K562 (cell line): ENCODE data around the gene POLR3C. TPM values are rescaled to one million over a fixed set of nuclear protein-coding genes. Genes with fewer than 3 reads are reported as not detected.

ENCODE experiments used
- microRNA-seq: library from miRNA; unstranded; fragments of <30 nt; microRNA quantifications from one replicate; pipeline ENCODE4, GENCODE V29; 2018; ENCODE audit warnings: borderline microRNAs expressed
- polyA plus RNA-seq, 8 experiments: library from polyadenylated mRNA; depleted of rRNA in 4 of 8; stranded (reverse) in 5 of 8; unstranded in 3 of 8; fragments of >200 nt; fragmentation: Nextera tagmentation in 2 of 8; fragmentation: Illumina TruSeq in 1 of 8; extraction: Ambion mirVana in 2 of 8; extraction: Trizol in 1 of 8; gene quantifications; 2 replicates each; pipeline versions ENCODE4 v1.2.1 to v1.2.3, GENCODE V29; 2011 to 2014; ENCODE audit warnings: inconsistent platforms in 1 of 8, missing spikeins in 1 of 8
- small RNA-seq: library from RNA; depleted of rRNA; stranded (forward); fragments of <200 nt; gene quantifications from one replicate; pipeline ENCODE3, GENCODE V24; 2014
- total RNA-seq, 7 experiments: library from RNA; depleted of rRNA in 6 of 7; stranded (reverse); fragments of >200 nt in 6 of 7; fragmentation: Illumina TruSeq in 2 of 7; extraction: Trizol in 2 of 7; gene quantifications; 2 replicates each; pipeline versions ENCODE4 v1.2.1 to v1.2.3, GENCODE V29; 2011 to 2021; ENCODE audit warnings: low replicate concordance in 1 of 7

Gene POLR3C
- total and polyA plus RNA-seq, 9 of the 15 experiments (the other 6 are each of a cell fraction or from before 2014, with no cell fraction given): 19.7 to 64.1 (median 45.2) TPM

Small RNAs within 50 kb of the gene (microRNA-seq; reads per million reads assigned to microRNA genes)
- not detected for gene MIR6736

Small RNAs within 50 kb of the gene (small RNA-seq; reads per million reads assigned to genes)
- gene MIR6736: not detected

Other genes starting within 250 kb of the POLR3C start
Only the 7 nearest of the 15 such genes appear.
- 8.4 and 8.8 TPM in 2 replicates for gene RNF115, start 105 bp upstream of the POLR3C start, total RNA-seq (2014; rRNA removed)
- gene RNF115, start 105 bp upstream of the POLR3C start, total RNA-seq (2014; rRNA removed; fragmentation: Illumina TruSeq; extraction: Trizol): 12.5 and 13.6 TPM in 2 replicates
- gene RNF115, start 105 bp upstream of the POLR3C start, total RNA-seq (2015; rRNA removed; fragmentation: Illumina TruSeq; extraction: Trizol): 11.5 and 12.3 TPM in 2 replicates
- 9.5 and 10.2 TPM in 2 replicates for gene RNF115, start 105 bp upstream of the POLR3C start, total RNA-seq (2021)
- gene RNF115, start 105 bp upstream of the POLR3C start, polyA plus RNA-seq (2011; rRNA removed): 12.1 and 14.3 TPM in 2 replicates
- 8.4 and 9.9 TPM in 2 replicates for gene RNF115, start 105 bp upstream of the POLR3C start, polyA plus RNA-seq (2014; fragmentation: Illumina TruSeq; extraction: Trizol)
- gene RNF115, start 105 bp upstream of the POLR3C start, polyA plus RNA-seq (2014; fragmentation: Nextera tagmentation; extraction: Ambion mirVana): 1 to 10 TPM; 1.9 to 2.0 TPM
- 6.9 and 7.8 TPM in 2 replicates for gene RNF115, start 105 bp upstream of the POLR3C start, polyA plus RNA-seq (2014; rRNA removed)
- gene NUDT17, start 21.4 kb downstream of the POLR3C start, total RNA-seq (2014; rRNA removed): 6.8 and 9.9 TPM in 2 replicates
- 4.5 and 5.5 TPM in 2 replicates for gene NUDT17, start 21.4 kb downstream of the POLR3C start, total RNA-seq (2014; rRNA removed; fragmentation: Illumina TruSeq; extraction: Trizol)
- 4.2 and 5.2 TPM in 2 replicates for gene NUDT17, start 21.4 kb downstream of the POLR3C start, total RNA-seq (2015; rRNA removed; fragmentation: Illumina TruSeq; extraction: Trizol)
- gene NUDT17, start 21.4 kb downstream of the POLR3C start, total RNA-seq (2021): 6.1 and 7.2 TPM in 2 replicates
- 10.0 and 11.4 TPM in 2 replicates for gene NUDT17, start 21.4 kb downstream of the POLR3C start, polyA plus RNA-seq (2011; rRNA removed)
- 7.6 and 8.3 TPM in 2 replicates for gene NUDT17, start 21.4 kb downstream of the POLR3C start, polyA plus RNA-seq (2014; fragmentation: Illumina TruSeq; extraction: Trizol)
- 1 to 10 TPM; 2.1 to 3.1 TPM for gene NUDT17, start 21.4 kb downstream of the POLR3C start, polyA plus RNA-seq (2014; fragmentation: Nextera tagmentation; extraction: Ambion mirVana)
- gene NUDT17, start 21.4 kb downstream of the POLR3C start, polyA plus RNA-seq (2014; rRNA removed): 7.8 and 10.7 TPM in 2 replicates
- gene PIAS3, start 34.9 kb downstream of the POLR3C start, total RNA-seq (2014; rRNA removed): 7.9 and 10.4 TPM in 2 replicates
- gene PIAS3, start 34.9 kb downstream of the POLR3C start, total RNA-seq (2014; rRNA removed; fragmentation: Illumina TruSeq; extraction: Trizol): 6.0 and 6.9 TPM in 2 replicates
- 7.4 and 7.5 TPM in 2 replicates for gene PIAS3, start 34.9 kb downstream of the POLR3C start, total RNA-seq (2015; rRNA removed; fragmentation: Illumina TruSeq; extraction: Trizol)
- gene PIAS3, start 34.9 kb downstream of the POLR3C start, total RNA-seq (2021): 15.7 and 17.7 TPM in 2 replicates
- gene PIAS3, start 34.9 kb downstream of the POLR3C start, polyA plus RNA-seq (2011; rRNA removed): 8.5 and 16.5 TPM in 2 replicates
- gene PIAS3, start 34.9 kb downstream of the POLR3C start, polyA plus RNA-seq (2014; fragmentation: Illumina TruSeq; extraction: Trizol): 22.6 and 25.6 TPM in 2 replicates
- 1 to 10 TPM; 1.1 to 1.5 TPM for gene PIAS3, start 34.9 kb downstream of the POLR3C start, polyA plus RNA-seq (2014; fragmentation: Nextera tagmentation; extraction: Ambion mirVana)
- gene PIAS3, start 34.9 kb downstream of the POLR3C start, polyA plus RNA-seq (2014; rRNA removed): 14.3 and 16.2 TPM in 2 replicates
- gene ANKRD35, start 61.7 kb downstream of the POLR3C start, total RNA-seq (2014; rRNA removed): 0.12 and 0.14 TPM in 2 replicates
- 0.07 TPM in 1 of 2 replicates, not detected in the other for gene ANKRD35, start 61.7 kb downstream of the POLR3C start, total RNA-seq (2014; rRNA removed; fragmentation: Illumina TruSeq; extraction: Trizol)
- 0.08 TPM in 1 of 2 replicates, not detected in the other for gene ANKRD35, start 61.7 kb downstream of the POLR3C start, total RNA-seq (2015; rRNA removed; fragmentation: Illumina TruSeq; extraction: Trizol)
- gene ANKRD35, start 61.7 kb downstream of the POLR3C start, total RNA-seq (2021): 0.07 TPM in 1 of 2 replicates, not detected in the other
- not detected in 2 replicates for gene ANKRD35, start 61.7 kb downstream of the POLR3C start, polyA plus RNA-seq (2011; rRNA removed)
- 0.07 TPM in 1 of 2 replicates, not detected in the other for gene ANKRD35, start 61.7 kb downstream of the POLR3C start, polyA plus RNA-seq (2014; fragmentation: Illumina TruSeq; extraction: Trizol)
- not detected for gene ANKRD35, start 61.7 kb downstream of the POLR3C start, polyA plus RNA-seq (2014; fragmentation: Nextera tagmentation; extraction: Ambion mirVana)
- gene ANKRD35, start 61.7 kb downstream of the POLR3C start, polyA plus RNA-seq (2014; rRNA removed): 0.07 TPM in 1 of 2 replicates, not detected in the other
- gene ITGA10, start 85.8 kb downstream of the POLR3C start, total RNA-seq (2014; rRNA removed): 0.05 TPM in 1 of 2 replicates, not detected in the other
- gene ITGA10, start 85.8 kb downstream of the POLR3C start, total RNA-seq (2014; rRNA removed; fragmentation: Illumina TruSeq; extraction: Trizol): 0.11 and 0.35 TPM in 2 replicates
- 0.08 and 0.14 TPM in 2 replicates for gene ITGA10, start 85.8 kb downstream of the POLR3C start, total RNA-seq (2015; rRNA removed; fragmentation: Illumina TruSeq; extraction: Trizol)
- gene ITGA10, start 85.8 kb downstream of the POLR3C start, total RNA-seq (2021): 0.09 and 0.20 TPM in 2 replicates
- 0.14 and 0.26 TPM in 2 replicates for gene ITGA10, start 85.8 kb downstream of the POLR3C start, polyA plus RNA-seq (2011; rRNA removed)
- gene ITGA10, start 85.8 kb downstream of the POLR3C start, polyA plus RNA-seq (2014; fragmentation: Illumina TruSeq; extraction: Trizol): 0.06 and 0.09 TPM in 2 replicates
- under 1 TPM; 0.08 TPM for gene ITGA10, start 85.8 kb downstream of the POLR3C start, polyA plus RNA-seq (2014; fragmentation: Nextera tagmentation; extraction: Ambion mirVana)
- gene ITGA10, start 85.8 kb downstream of the POLR3C start, polyA plus RNA-seq (2014; rRNA removed): 0.01 and 0.65 TPM in 2 replicates
- 13.2 and 18.8 TPM in 2 replicates for gene PEX11B, start 94.5 kb downstream of the POLR3C start, total RNA-seq (2014; rRNA removed)
- 16.9 and 18.1 TPM in 2 replicates for gene PEX11B, start 94.5 kb downstream of the POLR3C start, total RNA-seq (2014; rRNA removed; fragmentation: Illumina TruSeq; extraction: Trizol)
- 18.5 and 18.6 TPM in 2 replicates for gene PEX11B, start 94.5 kb downstream of the POLR3C start, total RNA-seq (2015; rRNA removed; fragmentation: Illumina TruSeq; extraction: Trizol)
- gene PEX11B, start 94.5 kb downstream of the POLR3C start, total RNA-seq (2021): 18.9 and 21.2 TPM in 2 replicates
- gene PEX11B, start 94.5 kb downstream of the POLR3C start, polyA plus RNA-seq (2011; rRNA removed): 60.0 and 60.3 TPM in 2 replicates
- gene PEX11B, start 94.5 kb downstream of the POLR3C start, polyA plus RNA-seq (2014; fragmentation: Illumina TruSeq; extraction: Trizol): 24.6 and 26.3 TPM in 2 replicates
- gene PEX11B, start 94.5 kb downstream of the POLR3C start, polyA plus RNA-seq (2014; fragmentation: Nextera tagmentation; extraction: Ambion mirVana): 10 to 100 TPM; 42.3 to 52.7 TPM
- 21.7 and 23.4 TPM in 2 replicates for gene PEX11B, start 94.5 kb downstream of the POLR3C start, polyA plus RNA-seq (2014; rRNA removed)
- gene RBM8A, start 103.3 kb downstream of the POLR3C start, total RNA-seq (2014; rRNA removed): 235 and 257 TPM in 2 replicates
- 228 and 266 TPM in 2 replicates for gene RBM8A, start 103.3 kb downstream of the POLR3C start, total RNA-seq (2014; rRNA removed; fragmentation: Illumina TruSeq; extraction: Trizol)
- gene RBM8A, start 103.3 kb downstream of the POLR3C start, total RNA-seq (2015; rRNA removed; fragmentation: Illumina TruSeq; extraction: Trizol): 283 and 291 TPM in 2 replicates
- 206 and 215 TPM in 2 replicates for gene RBM8A, start 103.3 kb downstream of the POLR3C start, total RNA-seq (2021)
- 152 and 225 TPM in 2 replicates for gene RBM8A, start 103.3 kb downstream of the POLR3C start, polyA plus RNA-seq (2011; rRNA removed)
- gene RBM8A, start 103.3 kb downstream of the POLR3C start, polyA plus RNA-seq (2014; fragmentation: Illumina TruSeq; extraction: Trizol): 240 and 324 TPM in 2 replicates
- 1,000 to 10,000 TPM in 1 of 2 experiments, 100 to 1,000 TPM in 1; 763 to 1,035 TPM for gene RBM8A, start 103.3 kb downstream of the POLR3C start, polyA plus RNA-seq (2014; fragmentation: Nextera tagmentation; extraction: Ambion mirVana)
- gene RBM8A, start 103.3 kb downstream of the POLR3C start, polyA plus RNA-seq (2014; rRNA removed): 301 and 311 TPM in 2 replicates